IMR-90 (cell line): Measurements from ENCODE around the gene NCKAP5L.

Experiments
- BHLHE40 ChIP-seq: fragments of 150-350 bp; IDR thresholded peaks from 2 replicates; pipeline ENCODE4 v1.6.1; 2016; ENCODE audit warnings: mild to moderate bottlenecking, low read depth, low read length
- CHD1 ChIP-seq: IDR thresholded peaks from 2 replicates; pipeline ENCODE4 v1.6.1; 2012; ENCODE audit warnings: low read depth, low read length, improper control_type of control experiment
- MAFK ChIP-seq: IDR thresholded peaks from 2 replicates; pipeline ENCODE4 v1.6.1; 2012; ENCODE audit warnings: low read depth, low read length, improper control_type of control experiment
- POLR2A ChIP-seq: IDR thresholded peaks from 2 replicates; pipeline ENCODE4 v1.6.1; 2012; ENCODE audit warnings: mild to moderate bottlenecking, low read depth, low read length
- RFX5 ChIP-seq: IDR thresholded peaks from 2 replicates; pipeline ENCODE4 v1.8.0; 2012; ENCODE audit warnings: low read depth, mild to moderate bottlenecking, low read length, moderate library complexity
- TF ChIP-seq, protein P1 (sequence below): conservative IDR thresholded peaks from 2 replicates; pipeline ENCODE4 v1.5.1; 2012; ENCODE audit warnings: mild to moderate bottlenecking, low read depth, low read length, improper control_type of control experiment
- TF ChIP-seq, protein P2 (sequence below): fragments of 150-350 bp; IDR thresholded peaks from 2 replicates; pipeline ENCODE4 v1.6.1; 2017; ENCODE audit warnings: mild to moderate bottlenecking, antibody characterized with exemption, low read length, low read depth

DNA sequence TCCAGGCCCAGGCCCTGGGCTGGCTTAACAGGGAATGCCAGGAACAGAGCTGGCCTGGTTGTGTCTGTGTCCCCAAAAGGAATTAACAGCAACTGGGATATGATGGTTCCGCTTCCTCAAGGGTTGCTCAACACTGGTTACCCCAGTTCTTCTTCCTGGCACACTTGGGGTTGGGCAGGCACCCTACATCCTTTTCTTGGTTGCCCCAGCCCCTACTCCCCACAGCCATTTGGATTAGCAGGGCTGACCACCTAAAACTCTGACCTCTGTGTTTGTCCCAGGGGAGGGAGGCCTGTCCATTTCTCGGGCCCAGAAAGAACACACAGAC is 30.8 kb downstream of the NCKAP5L start:
- TF ChIP-seq, protein P1, sequence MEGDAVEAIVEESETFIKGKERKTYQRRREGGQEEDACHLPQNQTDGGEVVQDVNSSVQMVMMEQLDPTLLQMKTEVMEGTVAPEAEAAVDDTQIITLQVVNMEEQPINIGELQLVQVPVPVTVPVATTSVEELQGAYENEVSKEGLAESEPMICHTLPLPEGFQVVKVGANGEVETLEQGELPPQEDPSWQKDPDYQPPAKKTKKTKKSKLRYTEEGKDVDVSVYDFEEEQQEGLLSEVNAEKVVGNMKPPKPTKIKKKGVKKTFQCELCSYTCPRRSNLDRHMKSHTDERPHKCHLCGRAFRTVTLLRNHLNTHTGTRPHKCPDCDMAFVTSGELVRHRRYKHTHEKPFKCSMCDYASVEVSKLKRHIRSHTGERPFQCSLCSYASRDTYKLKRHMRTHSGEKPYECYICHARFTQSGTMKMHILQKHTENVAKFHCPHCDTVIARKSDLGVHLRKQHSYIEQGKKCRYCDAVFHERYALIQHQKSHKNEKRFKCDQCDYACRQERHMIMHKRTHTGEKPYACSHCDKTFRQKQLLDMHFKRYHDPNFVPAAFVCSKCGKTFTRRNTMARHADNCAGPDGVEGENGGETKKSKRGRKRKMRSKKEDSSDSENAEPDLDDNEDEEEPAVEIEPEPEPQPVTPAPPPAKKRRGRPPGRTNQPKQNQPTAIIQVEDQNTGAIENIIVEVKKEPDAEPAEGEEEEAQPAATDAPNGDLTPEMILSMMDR = no peak
- TF ChIP-seq MAFK (no peak), POLR2A (no peak), CHD1 (no peak), RFX5 (no peak), BHLHE40 (no peak)
- TF ChIP-seq, protein P2, sequence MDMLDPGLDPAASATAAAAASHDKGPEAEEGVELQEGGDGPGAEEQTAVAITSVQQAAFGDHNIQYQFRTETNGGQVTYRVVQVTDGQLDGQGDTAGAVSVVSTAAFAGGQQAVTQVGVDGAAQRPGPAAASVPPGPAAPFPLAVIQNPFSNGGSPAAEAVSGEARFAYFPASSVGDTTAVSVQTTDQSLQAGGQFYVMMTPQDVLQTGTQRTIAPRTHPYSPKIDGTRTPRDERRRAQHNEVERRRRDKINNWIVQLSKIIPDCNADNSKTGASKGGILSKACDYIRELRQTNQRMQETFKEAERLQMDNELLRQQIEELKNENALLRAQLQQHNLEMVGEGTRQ = no peak
